ENCODE measurements around the gene DHTKD1. TPM values are rescaled to one million over a fixed set of nuclear protein-coding genes. Genes with fewer than 3 reads are reported as not detected.

DHTKD1 gene
- total and polyA plus RNA-seq, 9 donors = 10.3 to 33.2 (median 26.4) TPM

DNA sequence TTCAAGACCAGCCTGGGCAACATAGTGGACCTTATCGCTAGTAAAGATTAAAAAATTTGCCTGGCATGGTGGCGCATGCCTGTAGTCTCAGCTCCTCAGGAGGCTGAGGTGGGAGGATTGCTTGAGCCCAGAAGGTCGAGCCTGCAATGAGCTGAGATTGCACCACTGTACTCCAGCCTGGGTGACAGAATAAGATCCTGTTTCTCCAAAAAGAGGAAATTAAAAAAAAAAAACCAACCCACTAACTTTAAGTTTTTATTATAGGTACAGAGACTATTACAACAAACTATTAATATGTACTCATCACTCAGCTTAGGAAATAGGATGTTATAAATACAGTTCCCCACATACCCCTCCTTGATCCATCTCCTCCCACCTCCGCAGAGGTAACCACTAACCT is 30.2 kb downstream of the DHTKD1 start:
- TF ChIP-seq, protein P1, sequence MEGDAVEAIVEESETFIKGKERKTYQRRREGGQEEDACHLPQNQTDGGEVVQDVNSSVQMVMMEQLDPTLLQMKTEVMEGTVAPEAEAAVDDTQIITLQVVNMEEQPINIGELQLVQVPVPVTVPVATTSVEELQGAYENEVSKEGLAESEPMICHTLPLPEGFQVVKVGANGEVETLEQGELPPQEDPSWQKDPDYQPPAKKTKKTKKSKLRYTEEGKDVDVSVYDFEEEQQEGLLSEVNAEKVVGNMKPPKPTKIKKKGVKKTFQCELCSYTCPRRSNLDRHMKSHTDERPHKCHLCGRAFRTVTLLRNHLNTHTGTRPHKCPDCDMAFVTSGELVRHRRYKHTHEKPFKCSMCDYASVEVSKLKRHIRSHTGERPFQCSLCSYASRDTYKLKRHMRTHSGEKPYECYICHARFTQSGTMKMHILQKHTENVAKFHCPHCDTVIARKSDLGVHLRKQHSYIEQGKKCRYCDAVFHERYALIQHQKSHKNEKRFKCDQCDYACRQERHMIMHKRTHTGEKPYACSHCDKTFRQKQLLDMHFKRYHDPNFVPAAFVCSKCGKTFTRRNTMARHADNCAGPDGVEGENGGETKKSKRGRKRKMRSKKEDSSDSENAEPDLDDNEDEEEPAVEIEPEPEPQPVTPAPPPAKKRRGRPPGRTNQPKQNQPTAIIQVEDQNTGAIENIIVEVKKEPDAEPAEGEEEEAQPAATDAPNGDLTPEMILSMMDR (IDR thresholded peaks at IDR 0.05) = no peak
- TF ChIP-seq POLR2A (IDR thresholded peaks at IDR 0.05) = no peak
- TF ChIP-seq EP300 (IDR thresholded peaks at IDR 0.05) = no peak
- H3K9me3 ChIP-seq = no peaks in the 10 kb centered on the region
- H3K4me1 ChIP-seq (ENCODE audit: insufficient read depth) = no peaks in the 10 kb centered on the region
- DNase-seq = no peak
- H3K27me3 ChIP-seq = no peaks in the 10 kb centered on the region
- H3K27ac ChIP-seq = no peak overlapping the region
- H3K4me3 ChIP-seq = no peak overlapping the region
- 95 to 97% (median 96%) methylated on average over 4 of the region's 4 CpGs for WGBS, 3 donors
- H3K36me3 ChIP-seq = no peaks in the 10 kb centered on the region
- intact Hi-C loops (cut with DNase I) = no loop called here

DNA sequence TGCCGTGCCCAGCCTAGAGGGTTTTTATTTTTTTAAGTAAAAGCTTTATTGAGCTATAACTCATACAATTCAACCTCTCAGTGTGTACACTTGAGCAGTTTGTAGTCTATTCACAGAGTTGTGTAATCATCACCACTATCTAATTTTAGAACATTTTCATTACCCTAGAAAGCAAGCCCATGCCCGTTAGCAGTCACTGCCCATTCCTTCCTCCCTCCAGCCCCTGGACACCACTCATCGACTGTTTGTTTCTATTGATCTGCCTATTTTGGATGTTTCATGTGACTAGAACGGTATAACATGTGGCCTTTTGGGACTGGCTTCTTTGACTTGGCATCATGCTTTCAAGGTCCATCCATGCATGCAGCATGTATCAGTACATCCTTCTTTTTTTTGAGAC is 35.0 kb downstream of the DHTKD1 start:
- no peak overlapping the region for H3K27ac ChIP-seq
- H3K4me1 ChIP-seq (ENCODE audit: insufficient read depth) = no peaks in the 10 kb centered on the region
- TF ChIP-seq, protein P1 (IDR thresholded peaks at IDR 0.05) = no peak
- TF ChIP-seq POLR2A (IDR thresholded peaks at IDR 0.05) (no peak), EP300 (IDR thresholded peaks at IDR 0.05) (no peak)
- no peak overlapping the region for H3K4me3 ChIP-seq
- 84 to 91% (median 91%) methylated on average over 4 of the region's 4 CpGs for WGBS, 3 donors
- H3K9me3 ChIP-seq = no peaks in the 10 kb centered on the region
- DNase-seq = no peak
- intact Hi-C loops (cut with DNase I) = no loop called here
- H3K27me3 ChIP-seq = no peaks in the 10 kb centered on the region
- no peaks in the 10 kb centered on the region for H3K36me3 ChIP-seq

DNA sequence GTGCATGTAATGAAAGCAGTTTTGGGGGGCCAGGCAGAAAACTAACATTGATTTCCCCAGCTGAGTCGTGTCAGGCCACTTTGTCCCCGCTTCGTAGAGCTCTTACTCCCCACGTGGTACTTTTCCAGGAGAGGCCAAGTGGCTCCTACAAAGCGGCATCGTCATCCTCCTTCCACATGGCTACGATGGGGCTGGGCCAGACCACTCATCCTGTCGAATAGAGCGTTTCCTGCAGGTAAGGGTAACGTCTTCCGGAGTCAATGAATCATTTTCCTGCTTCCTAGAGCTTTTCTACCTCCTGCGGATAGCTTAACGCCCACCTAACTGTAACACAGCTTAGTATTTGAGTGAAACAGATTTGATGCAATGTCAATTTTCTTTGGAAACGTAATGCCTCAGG is 39.0 kb downstream of the DHTKD1 start:
- DNase-seq = no peak
- H3K4me3 ChIP-seq = no peak overlapping the region
- no peaks in the 10 kb centered on the region for H3K4me1 ChIP-seq (ENCODE audit: insufficient read depth)
- H3K36me3 ChIP-seq = no peaks in the 10 kb centered on the region
- intact Hi-C loops (cut with DNase I) = no loop called here
- TF ChIP-seq EP300 (IDR thresholded peaks at IDR 0.05) = no peak
- no peak for TF ChIP-seq POLR2A (IDR thresholded peaks at IDR 0.05)
- TF ChIP-seq, protein P1 (IDR thresholded peaks at IDR 0.05) = no peak
- H3K27me3 ChIP-seq = no peaks in the 10 kb centered on the region
- 86 to 93% (median 86%) methylated on average over 14 of the region's 14 CpGs for WGBS, 3 donors
- H3K27ac ChIP-seq = no peak overlapping the region
- no peaks in the 10 kb centered on the region for H3K9me3 ChIP-seq

DNA sequence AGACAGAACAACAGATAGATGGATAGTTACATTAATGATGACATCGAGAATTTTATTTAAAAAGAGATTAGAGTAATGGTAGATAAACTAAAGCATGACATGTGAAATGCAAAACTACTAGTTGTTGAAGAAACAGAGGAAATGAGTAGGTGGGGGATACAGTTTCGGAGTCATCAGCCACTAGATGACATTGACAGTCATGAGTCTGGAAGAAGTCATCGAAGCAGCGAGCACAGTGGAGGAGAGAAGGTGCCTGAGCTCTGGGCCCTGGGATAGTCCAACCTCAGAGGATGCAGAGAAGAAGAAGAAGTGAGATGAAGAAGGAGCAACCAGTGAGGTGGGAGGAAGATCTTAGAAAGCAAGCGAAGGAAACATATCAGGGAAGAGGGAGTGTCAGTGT is 40.5 kb downstream of the DHTKD1 start:
- H3K27me3 ChIP-seq = no peaks in the 10 kb centered on the region
- intact Hi-C loops (cut with DNase I) = no loop called here
- 93 to 99% (median 97%) methylated on average over 5 of the region's 5 CpGs for WGBS, 3 donors
- no peaks in the 10 kb centered on the region for H3K9me3 ChIP-seq
- DNase-seq = no peak
- TF ChIP-seq, protein P1 (IDR thresholded peaks at IDR 0.05) = no peak
- no peak for TF ChIP-seq POLR2A (IDR thresholded peaks at IDR 0.05)
- no peak for TF ChIP-seq EP300 (IDR thresholded peaks at IDR 0.05)
- H3K4me3 ChIP-seq = no peak overlapping the region
- H3K36me3 ChIP-seq = no peaks in the 10 kb centered on the region
- H3K4me1 ChIP-seq (ENCODE audit: insufficient read depth) = no peaks in the 10 kb centered on the region
- H3K27ac ChIP-seq = no peak overlapping the region

DNA sequence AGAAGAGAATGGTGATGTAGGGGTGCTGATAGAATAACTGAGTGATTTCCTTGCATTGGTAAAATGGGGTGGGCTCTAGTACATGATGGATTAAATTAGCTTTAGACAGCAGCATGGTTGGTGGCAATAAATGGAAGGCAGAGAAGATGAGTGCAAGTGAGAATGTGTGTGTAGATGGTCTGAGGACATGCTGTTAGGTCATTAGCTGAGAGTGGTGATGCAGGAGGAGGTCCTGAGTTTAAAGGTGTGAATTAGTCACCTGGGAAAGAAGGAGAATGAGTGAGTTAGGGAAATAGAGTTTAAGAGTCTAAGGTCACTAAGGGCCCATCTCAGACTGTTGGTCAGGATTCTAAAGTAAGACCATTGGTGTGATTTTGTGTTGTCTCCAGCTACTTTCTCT is 42.8 kb downstream of the DHTKD1 start:
- DNase-seq = no peak
- TF ChIP-seq EP300 (IDR thresholded peaks at IDR 0.05) = no peak
- TF ChIP-seq, protein P1 (IDR thresholded peaks at IDR 0.05) = no peak
- TF ChIP-seq POLR2A (IDR thresholded peaks at IDR 0.05) = no peak
- Histone ChIP-seq H3K36me3 (no peaks in the 10 kb centered on the region), H3K4me1 (ENCODE audit: insufficient read depth) (no peaks in the 10 kb centered on the region), H3K4me3 (no peak overlapping the region), H3K27me3 (no peaks in the 10 kb centered on the region), H3K27ac (no peak overlapping the region), H3K9me3 (no peaks in the 10 kb centered on the region)
- intact Hi-C loops (cut with DNase I) = no loop called here

Measured in ovary (tissue), 9 donors.